ENCODE data around the gene OSBPL3.

OSBPL3 gene

GRCh38 chr7:24763303-24763901 is 216.6 kb downstream of the OSBPL3 start:
- no peak for DNase-seq (ENCODE audit: low read depth in 3 of 3)

GRCh38 chr7:24762771-24763170 is 217.2 kb downstream of the OSBPL3 start:
- no peak for DNase-seq (ENCODE audit: low read depth in 3 of 3)

DNA sequence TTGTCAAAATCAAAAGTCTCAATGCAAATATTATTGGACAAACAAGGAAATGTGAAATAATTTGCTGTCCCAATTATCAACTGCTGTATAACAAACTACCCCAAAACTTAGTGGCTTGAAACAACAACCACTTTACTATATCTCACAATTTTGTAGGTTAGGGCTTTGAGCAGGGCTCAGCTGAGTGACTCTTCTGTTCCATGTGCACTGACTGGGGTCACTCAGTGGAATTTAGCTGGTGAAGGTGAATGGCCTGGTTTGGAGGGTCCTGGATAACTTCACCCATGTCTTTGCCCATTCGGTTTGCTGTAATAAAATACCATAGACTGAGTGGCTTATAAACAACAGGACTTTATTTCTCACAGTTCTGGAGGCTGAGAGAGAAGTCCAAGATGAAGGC is 219.0 kb downstream of the OSBPL3 start:
- DNase-seq (ENCODE audit: low read depth in 3 of 3): no peak

DNA sequence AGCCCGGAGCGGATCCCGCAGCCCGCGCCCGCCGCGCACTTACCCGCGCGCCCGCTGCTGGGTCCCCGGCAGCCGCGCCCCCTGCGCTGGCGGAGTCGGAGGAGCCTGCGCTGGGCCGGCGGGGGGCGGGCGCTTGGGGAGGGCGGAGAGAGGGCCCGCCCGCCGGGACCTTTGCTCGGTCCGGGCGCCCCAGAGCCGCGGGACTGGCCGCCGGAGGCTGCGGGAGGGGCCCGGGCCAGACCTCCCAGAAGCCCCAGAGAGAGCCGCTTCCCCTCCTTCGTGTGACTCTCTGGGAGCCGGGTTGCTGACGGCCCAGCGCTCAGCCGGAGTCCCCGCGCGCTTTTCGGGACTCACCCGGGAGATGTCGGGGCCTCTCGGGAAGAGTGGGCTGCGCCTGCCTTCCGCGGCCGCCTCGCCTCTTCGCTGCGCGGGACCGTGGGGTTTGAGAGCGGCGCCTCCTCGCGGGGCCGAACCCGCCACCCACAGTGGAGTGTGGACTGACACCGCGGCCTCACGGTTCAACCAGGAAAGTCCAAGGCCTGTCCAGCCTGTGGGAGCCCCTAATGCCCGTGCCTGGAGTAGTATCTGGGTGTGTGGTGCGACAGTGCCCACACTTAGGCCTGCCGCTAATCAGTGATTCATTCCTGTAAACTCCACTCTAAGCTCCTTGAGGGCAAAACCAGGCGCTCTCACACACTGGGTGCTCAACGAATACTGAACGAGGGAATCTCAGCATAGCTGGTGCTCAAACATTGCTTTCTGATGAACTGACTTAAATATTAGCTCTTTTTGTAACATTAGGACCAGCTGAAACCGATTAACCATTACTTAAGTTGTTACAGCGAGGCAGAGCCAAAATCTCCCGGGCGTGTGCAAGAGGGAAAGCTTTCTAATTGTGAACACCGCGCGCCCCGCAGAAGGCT is 222.4 kb downstream of the OSBPL3 start, which contains the start of gene GSDME:
Gene GSDME, minus strand, starts transcription at position 112 of the 923 bp plus-strand sequence. CDS start 7,690 bp downstream, outside the sequence.
- DNase-seq (ENCODE audit: low read depth in 3 of 3): peak in 1 of 3 donors; percentile 35

DNA sequence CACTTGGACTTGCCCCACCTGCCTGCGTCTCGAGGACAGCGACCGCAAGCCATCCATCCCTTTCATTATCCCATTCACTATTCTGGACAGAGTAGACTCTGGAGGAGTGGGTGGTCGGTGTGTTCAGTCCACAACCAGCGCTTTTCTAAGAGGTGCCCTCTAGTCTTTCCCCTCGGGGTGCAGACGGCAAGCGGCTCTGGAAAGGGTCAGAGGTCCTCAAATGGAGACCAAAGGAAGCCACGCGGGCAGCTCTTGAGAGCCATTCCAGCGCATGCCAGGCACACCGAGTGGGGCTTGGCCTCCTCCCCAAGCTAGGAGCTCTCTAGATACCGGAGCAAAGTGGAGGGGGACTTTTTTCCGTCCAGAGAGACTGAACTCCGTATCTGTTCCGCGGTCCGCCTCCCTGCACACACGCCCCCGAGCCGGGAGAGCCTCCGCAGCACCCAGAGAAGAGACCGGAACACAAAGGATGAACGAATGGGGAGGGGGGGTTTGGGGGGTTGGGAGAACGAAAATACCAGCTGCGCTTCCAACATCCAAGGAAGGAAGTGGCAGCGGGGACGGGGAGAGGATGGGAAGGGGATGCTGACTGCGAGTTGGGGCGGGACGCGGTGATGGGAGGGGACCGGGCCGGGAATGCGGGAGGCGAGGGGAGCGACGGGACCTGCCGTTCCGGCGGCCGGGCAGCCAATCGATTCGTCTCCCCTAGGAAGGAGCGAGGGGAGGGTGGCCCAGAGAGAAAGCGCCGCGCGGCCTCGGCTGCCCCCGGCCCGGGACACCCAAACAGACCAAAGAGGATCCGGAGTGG is 223.2 kb downstream of the OSBPL3 start:
- peak in 1 of 3 donors; percentile 38 for DNase-seq (ENCODE audit: low read depth in 3 of 3)

- no peak for DNase-seq (ENCODE audit: low read depth in 3 of 3)
Observed at GRCh38 chr7:24755541-24756407, 224.2 kb downstream of the OSBPL3 start.

DNA sequence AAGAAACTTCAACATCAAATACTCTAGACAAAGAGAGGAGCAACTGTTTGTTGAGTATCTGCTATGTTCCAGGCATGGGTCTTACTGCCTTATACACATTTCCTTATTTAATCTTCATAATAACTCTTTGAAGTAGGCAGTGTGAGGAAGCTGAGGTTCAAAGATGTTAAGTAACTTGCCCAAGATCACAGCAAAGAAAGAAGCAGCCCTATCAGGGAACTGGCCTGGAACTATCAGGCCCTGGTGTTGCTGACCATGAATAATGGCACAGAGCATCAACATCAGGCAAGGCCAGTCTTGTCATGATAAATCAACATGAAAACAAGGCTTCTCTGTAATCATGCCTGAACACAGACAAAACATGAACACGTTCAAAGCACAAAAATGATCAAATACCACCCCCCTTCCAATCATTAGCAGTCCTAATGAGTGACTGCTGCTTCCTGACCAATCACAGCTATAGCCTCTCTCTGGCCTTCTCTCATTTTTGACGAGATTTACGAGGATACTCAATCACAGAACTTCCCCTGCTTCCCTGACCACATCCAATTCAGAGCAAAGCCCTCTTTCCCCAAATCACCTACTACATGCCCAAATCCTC is 225.0 kb downstream of the OSBPL3 start:
- no peak for DNase-seq (ENCODE audit: low read depth in 3 of 3)

- DNase-seq (ENCODE audit: low read depth in 3 of 3): no peak
Observed at GRCh38 chr7:24752073-24752800, 227.7 kb downstream of the OSBPL3 start.

DNA sequence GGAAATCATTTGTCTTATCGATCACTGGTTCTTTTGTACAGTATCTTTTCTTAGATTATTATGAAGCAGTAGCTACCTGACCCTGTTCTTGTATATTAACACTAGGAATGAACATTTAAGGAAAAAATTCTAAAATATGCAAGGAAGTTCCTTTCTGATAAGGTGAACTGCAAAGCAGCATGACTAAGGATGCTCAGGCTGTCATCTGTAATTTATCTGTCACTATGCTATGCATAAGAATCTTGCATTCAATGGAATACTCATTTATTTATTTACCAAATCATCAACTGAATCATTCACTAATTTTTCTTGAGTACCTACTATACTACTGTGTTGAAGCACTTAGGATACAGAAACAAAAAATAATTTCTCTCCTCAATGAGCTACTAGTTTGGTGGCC is 228.5 kb downstream of the OSBPL3 start:
- DNase-seq (ENCODE audit: low read depth in 3 of 3): no peak

- no peak for DNase-seq (ENCODE audit: low read depth in 3 of 3)
Observed at GRCh38 chr7:24750441-24751055, 229.4 kb downstream of the OSBPL3 start.

- DNase-seq (ENCODE audit: low read depth in 3 of 3): no peak
Observed at GRCh38 chr7:24748521-24748920, 231.5 kb downstream of the OSBPL3 start.
